Fibroblast of peridontal ligament (primary cell): ENCODE measurements around the gene STRIP1.
"Not testable (repeated sequence)": the region's sequence is repeated elsewhere in the genome, so short reads cannot be mapped to it uniquely, and the experiment has no call there.

Source experiments
- DNase-seq: peaks from one replicate; pipeline ENCODE4 v3.0.0-alpha.2; 2010; ENCODE audit errors: extremely low read depth

STRIP1 gene

GRCh38 chr1:110069404-110070281, 35.2 kb downstream of the STRIP1 start:
- DNase-seq, result no peak

GRCh38 chr1:110070282-110070669, 35.9 kb downstream of the STRIP1 start:
- no peak for DNase-seq

GRCh38 chr1:110070671-110071242, 36.3 kb downstream of the STRIP1 start, which contains the start of gene ALX3:
TSS of gene ALX3 (minus strand) at chr1:110070672. CDS start at chr1:110070612, 60 bp downstream.
- DNase-seq, result no peak

GRCh38 chr1:110074166-110074565, 39.7 kb downstream of the STRIP1 start:
- no peak for DNase-seq

GRCh38 chr1:110076789-110077500, 42.5 kb downstream of the STRIP1 start:
- DNase-seq, result no peak

- not testable (repeated sequence) for DNase-seq
These were observed 45.6 kb downstream of the STRIP1 start for GRCh38 chr1:110079995-110080394.

- no peak for DNase-seq
These were observed 46.6 kb downstream of the STRIP1 start for GRCh38 chr1:110081061-110081460.

GRCh38 chr1:110082477-110082876, 48.1 kb downstream of the STRIP1 start:
- peak; percentile 33 for DNase-seq

GRCh38 chr1:110083061-110083865, 48.8 kb downstream of the STRIP1 start:
- peak; percentile 45 for DNase-seq

GRCh38 chr1:110083866-110084226, 49.4 kb downstream of the STRIP1 start:
- DNase-seq, result no peak

- DNase-seq, result peak; percentile 59
These were observed 50.0 kb downstream of the STRIP1 start for GRCh38 chr1:110084227-110085078.

- no peak for DNase-seq
These were observed 51.2 kb downstream of the STRIP1 start for GRCh38 chr1:110085671-110086070.

- no peak for DNase-seq
These were observed 52.5 kb downstream of the STRIP1 start for GRCh38 chr1:110086961-110087360.

GRCh38 chr1:110087812-110088738, 53.7 kb downstream of the STRIP1 start:
- DNase-seq, result peak; percentile 64

GRCh38 chr1:110088739-110089316, 54.4 kb downstream of the STRIP1 start:
- DNase-seq, result no peak

GRCh38 chr1:110089561-110090275, 55.3 kb downstream of the STRIP1 start:
- DNase-seq, result no peak

GRCh38 chr1:110091381-110091780, 57.0 kb downstream of the STRIP1 start:
- no peak for DNase-seq

- no peak for DNase-seq
These were observed 57.4 kb downstream of the STRIP1 start for GRCh38 chr1:110091791-110092190.

- no peak for DNase-seq
These were observed 58.6 kb downstream of the STRIP1 start for GRCh38 chr1:110092991-110093390.
